Caco-2 (cell line): ENCODE data around the gene TPCN1. TPM values are rescaled to one million over a fixed set of nuclear protein-coding genes. Genes with fewer than 3 reads are reported as not detected.
A peak's percentile ranks its signal among the peaks of the same experiment; 100 is the strongest.

Source experiments
- BruUV-seq: library from RNA; stranded (reverse); fragments of 400-500 nt; replicated peaks from 2 replicates; lab custom pipeline; 2021; lab: Mats Ljungman, UMichigan
- CTCF ChIA-PET: fragments of 300-600 bp; sonication (Branson Sonifier 250); formaldehyde crosslinking; loops from one replicate; lab custom pipeline; 2022; ENCODE audit warnings: antibody characterized with exemption; lab: Charles Lee
- POLR2A ChIA-PET: fragments of 300-600 bp; sonication (Branson Sonifier 250); formaldehyde crosslinking; loops from one replicate; lab custom pipeline; 2022; ENCODE audit warnings: antibody characterized with exemption; lab: Charles Lee
- DNase-seq, 2 experiments: peaks; one replicate each; pipeline versions ENCODE4 v3.0.0 to v3.0.0-alpha.2; 2020 to 2022
- H3K27me3 ChIP-seq: replicated peaks from 2 replicates; pipeline ENCODE4 v1.6.0; 2011; ENCODE audit warnings: low read length; ENCODE audit not compliant: control insufficient read depth, insufficient read depth
- H3K36me3 ChIP-seq: 2 replicates; pipeline ENCODE4 v1.5.1; 2011; ENCODE audit warnings: low read length; ENCODE audit not compliant: control insufficient read depth, insufficient read depth
- H3K4me1 ChIP-seq: fragments of 250-450 bp; sonication (Bioruptor Pico); 2 replicates; pipeline ENCODE4 v1.5.1; 2020; ENCODE audit warnings: mild to moderate bottlenecking
- H3K4me3 ChIP-seq: 2 replicates; pipeline ENCODE4 v1.5.1; 2011; ENCODE audit warnings: low read depth, mild to moderate bottlenecking, control low read depth, low read length
- H3K9me3 ChIP-seq: fragments of 250-450 bp; sonication (Bioruptor Pico); 2 replicates; pipeline ENCODE4 v1.5.1; 2020; ENCODE audit warnings: mild to moderate bottlenecking, moderate library complexity
- H3K27ac Mint-ChIP-seq: one replicate; pipeline ENCODE4 v1.8.0; 2022; ENCODE audit warnings: mixed read lengths; ENCODE audit not compliant: unreplicated experiment
- H3K27me3 Mint-ChIP-seq: one replicate; pipeline ENCODE4 v1.8.0; 2022; ENCODE audit warnings: mixed read lengths; ENCODE audit not compliant: insufficient read depth, unreplicated experiment
- H3K36me3 Mint-ChIP-seq: one replicate; pipeline ENCODE4 v1.8.0; 2022; ENCODE audit warnings: mild to moderate bottlenecking, mixed read lengths; ENCODE audit not compliant: insufficient read depth, unreplicated experiment
- H3K4me1 Mint-ChIP-seq: one replicate; pipeline ENCODE4 v1.8.0; 2022; ENCODE audit warnings: low read depth, mixed read lengths; ENCODE audit not compliant: unreplicated experiment
- H3K4me3 Mint-ChIP-seq: one replicate; pipeline ENCODE4 v1.8.0; 2022; ENCODE audit warnings: mild to moderate bottlenecking, moderate library complexity, mixed read lengths; ENCODE audit not compliant: unreplicated experiment
- H3K9me3 Mint-ChIP-seq: one replicate; pipeline ENCODE4 v1.8.0; 2022; ENCODE audit warnings: mixed read lengths; ENCODE audit not compliant: unreplicated experiment
- intact Hi-C: fragments of 100-400 bp; cut with micrococcal nuclease; formaldehyde crosslinking; loops from one replicate; pipeline ENCODE4 v1.10.0; 2022; ENCODE audit not compliant: unreplicated experiment
- total RNA-seq: library from RNA; stranded (reverse); gene quantifications from 2 replicates; pipeline ENCODE4 v1.2.3, GENCODE V29; 2022
- TF ChIP-seq, protein P1 (sequence below), 2 experiments: fragments of 200-600 bp in 1 of 2; IDR thresholded peaks; 1 replicate in 1 of 2; 2 replicates in 1 of 2; pipeline versions ENCODE4 v1.5.1 to v1.8.0; 2011 to 2022; ENCODE audit warnings: antibody characterized with exemption in 1 of 2, control low read depth in 1 of 2, inconsistent platforms in 1 of 2, low read depth in 1 of 2, low read length in 1 of 2, mild to moderate bottlenecking in 1 of 2, moderate library complexity in 1 of 2; ENCODE audit not compliant: insufficient read depth in 1 of 2, severe bottlenecking in 1 of 2, unreplicated experiment in 1 of 2

TPCN1 gene
- total RNA-seq, 1 experiment from 2014 or later: 54.4 TPM

DNA sequence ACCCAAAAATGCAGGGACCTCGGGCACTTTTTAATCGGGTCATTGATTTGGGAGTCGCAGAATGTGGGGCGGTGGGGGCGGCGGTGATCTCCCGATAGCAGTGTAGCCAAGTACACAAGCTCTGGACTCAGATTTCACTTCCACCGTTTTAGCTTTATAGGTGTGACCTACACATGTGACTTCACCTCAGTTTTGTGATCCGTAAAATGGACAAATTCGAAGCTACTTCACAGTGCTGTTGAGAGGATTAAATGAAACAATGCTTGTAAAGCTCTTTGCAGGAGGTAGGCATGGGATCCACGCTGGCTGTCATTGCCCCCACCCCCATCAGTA is 35.3 kb upstream of the TPCN1 start:
- H3K4me3 Mint-ChIP-seq: peak overlapping the region; percentile 87
- peaks cover 16% of the 10 kb centered on the region for H3K4me1 Mint-ChIP-seq
- H3K4me3 ChIP-seq: peak overlapping the region; percentile 93
- no TSS peak for BruUV-seq
- H3K36me3 ChIP-seq: peaks cover 4% of the 10 kb centered on the region; the same call in 1 of the 2 replicates
- TF ChIP-seq, protein P1, sequence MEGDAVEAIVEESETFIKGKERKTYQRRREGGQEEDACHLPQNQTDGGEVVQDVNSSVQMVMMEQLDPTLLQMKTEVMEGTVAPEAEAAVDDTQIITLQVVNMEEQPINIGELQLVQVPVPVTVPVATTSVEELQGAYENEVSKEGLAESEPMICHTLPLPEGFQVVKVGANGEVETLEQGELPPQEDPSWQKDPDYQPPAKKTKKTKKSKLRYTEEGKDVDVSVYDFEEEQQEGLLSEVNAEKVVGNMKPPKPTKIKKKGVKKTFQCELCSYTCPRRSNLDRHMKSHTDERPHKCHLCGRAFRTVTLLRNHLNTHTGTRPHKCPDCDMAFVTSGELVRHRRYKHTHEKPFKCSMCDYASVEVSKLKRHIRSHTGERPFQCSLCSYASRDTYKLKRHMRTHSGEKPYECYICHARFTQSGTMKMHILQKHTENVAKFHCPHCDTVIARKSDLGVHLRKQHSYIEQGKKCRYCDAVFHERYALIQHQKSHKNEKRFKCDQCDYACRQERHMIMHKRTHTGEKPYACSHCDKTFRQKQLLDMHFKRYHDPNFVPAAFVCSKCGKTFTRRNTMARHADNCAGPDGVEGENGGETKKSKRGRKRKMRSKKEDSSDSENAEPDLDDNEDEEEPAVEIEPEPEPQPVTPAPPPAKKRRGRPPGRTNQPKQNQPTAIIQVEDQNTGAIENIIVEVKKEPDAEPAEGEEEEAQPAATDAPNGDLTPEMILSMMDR (IDR thresholded peaks at IDR 0.05; ENCODE audit: insufficient read depth in 1 of 2, low read depth in 1 of 2, low read length in 1 of 2, severe bottlenecking in 1 of 2, unreplicated experiment in 1 of 2): no peak
- H3K27me3 ChIP-seq: no peaks in the 10 kb centered on the region
- peaks cover 65% of the 10 kb centered on the region for H3K36me3 Mint-ChIP-seq
- no peaks in the 10 kb centered on the region for H3K27me3 Mint-ChIP-seq
- DNase-seq: no peak
- intact Hi-C loops: no loop called here
- no peaks in the 10 kb centered on the region for H3K9me3 Mint-ChIP-seq
- H3K4me1 ChIP-seq: peaks cover 6% of the 10 kb centered on the region; the same call in 1 of the 2 replicates
- POLR2A ChIA-PET: interaction anchor here (0.5 to 1.8 kb wide), 6 partner anchors 33 to 776 kb away, joined by 3 to 11 read pairs (median 4); no protein-coding TSS in a partner anchor
- no peaks in the 10 kb centered on the region for H3K9me3 ChIP-seq
- H3K27ac Mint-ChIP-seq: peak overlapping the region; percentile 88
- CTCF ChIA-PET: interaction anchor here (1.0 kb wide), 1 partner anchor 33 kb away, joined by 5 read pairs; no protein-coding TSS in a partner anchor

DNA sequence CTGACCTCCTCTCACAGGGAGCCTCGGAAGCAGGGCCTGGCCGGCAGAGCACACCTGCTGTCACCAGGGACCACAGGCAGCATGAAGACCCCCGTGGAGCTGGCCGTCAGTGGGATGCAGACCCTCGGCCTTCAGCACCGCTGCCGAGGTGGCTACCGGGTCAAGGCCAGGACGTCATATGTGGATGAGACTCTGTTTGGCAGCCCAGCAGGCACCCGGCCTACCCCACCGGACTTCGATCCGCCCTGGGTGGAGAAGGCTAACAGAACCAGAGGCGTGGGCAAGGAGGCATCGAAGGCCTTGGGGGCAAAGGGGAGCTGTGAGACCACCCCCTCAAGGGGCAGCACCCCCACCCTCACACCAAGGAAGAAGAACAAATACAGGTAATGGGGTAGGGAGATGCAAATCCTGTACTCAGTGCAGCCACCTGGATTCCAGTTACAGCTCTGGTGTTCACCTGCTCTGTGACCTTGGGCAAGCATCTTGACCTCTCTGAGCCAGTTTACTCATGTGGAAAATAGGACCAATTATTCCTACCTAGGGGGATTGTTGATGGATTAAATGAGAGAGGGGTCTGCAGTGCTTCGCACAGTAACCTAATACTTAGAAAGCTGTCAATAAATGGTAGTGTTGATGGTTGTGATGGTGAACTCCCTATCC is 34.5 kb upstream of the TPCN1 start:
- no peaks in the 10 kb centered on the region for H3K9me3 ChIP-seq
- Mint-ChIP-seq H3K36me3 (peaks cover 70% of the 10 kb centered on the region), H3K4me1 (peaks cover 16% of the 10 kb centered on the region), H3K4me3 (peak overlapping the region; percentile 87), H3K27ac (peak overlapping the region; percentile 88), H3K9me3 (no peaks in the 10 kb centered on the region), H3K27me3 (no peaks in the 10 kb centered on the region)
- no peak for DNase-seq
- peaks cover 7% of the 10 kb centered on the region; the same call in 1 of the 2 replicates for H3K4me1 ChIP-seq
- ChIA-PET CTCF (no interaction called here), POLR2A (no interaction called here)
- no TSS peak for BruUV-seq
- TF ChIP-seq, protein P1 (IDR thresholded peaks at IDR 0.05; ENCODE audit: insufficient read depth in 1 of 2, low read depth in 1 of 2, low read length in 1 of 2, severe bottlenecking in 1 of 2, unreplicated experiment in 1 of 2): no peak
- H3K36me3 ChIP-seq: peaks cover 4% of the 10 kb centered on the region; the same call in 1 of the 2 replicates
- intact Hi-C loops: no loop called here
- peak overlapping the region; percentile 93 for H3K4me3 ChIP-seq
- H3K27me3 ChIP-seq: no peaks in the 10 kb centered on the region

DNA sequence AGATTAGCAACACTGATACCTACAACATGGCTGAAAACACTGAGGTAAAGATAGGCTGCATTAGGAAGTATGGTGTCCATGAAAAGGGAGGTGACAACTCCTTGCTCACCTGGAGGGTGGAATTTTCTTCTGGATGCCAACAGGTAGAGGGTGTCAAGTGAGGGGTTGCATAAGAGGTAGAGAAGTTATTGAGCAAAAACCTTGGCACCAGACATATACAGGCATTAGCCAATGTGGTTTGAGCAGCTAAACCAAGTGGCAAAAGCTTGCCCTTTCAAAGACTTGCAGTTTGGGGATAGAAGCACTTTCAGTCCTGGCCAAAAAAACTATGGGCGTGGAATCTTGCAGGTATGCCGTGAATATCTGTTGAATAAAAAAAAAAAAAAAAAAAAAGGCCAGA is 31.9 kb upstream of the TPCN1 start:
- Histone ChIP-seq H3K9me3 (no peaks in the 10 kb centered on the region), H3K36me3 (peaks cover 5% of the 10 kb centered on the region; the same call in 1 of the 2 replicates), H3K4me1 (peaks cover 11% of the 10 kb centered on the region), H3K4me3 (no peak overlapping the region), H3K27me3 (no peaks in the 10 kb centered on the region)
- Mint-ChIP-seq H3K4me1 (peaks cover 23% of the 10 kb centered on the region), H3K36me3 (peaks cover 71% of the 10 kb centered on the region), H3K27ac (no peak overlapping the region), H3K9me3 (no peaks in the 10 kb centered on the region), H3K4me3 (no peak overlapping the region), H3K27me3 (no peaks in the 10 kb centered on the region)
- no peak for DNase-seq
- ChIA-PET CTCF (no interaction called here), POLR2A (no interaction called here)
- TF ChIP-seq, protein P1 (IDR thresholded peaks at IDR 0.05; ENCODE audit: insufficient read depth in 1 of 2, low read depth in 1 of 2, low read length in 1 of 2, severe bottlenecking in 1 of 2, unreplicated experiment in 1 of 2): no peak
- BruUV-seq: no TSS peak
- intact Hi-C loops: no loop called here
